ENCODE results near the gene ADCY1.

Gene ADCY1

DNA sequence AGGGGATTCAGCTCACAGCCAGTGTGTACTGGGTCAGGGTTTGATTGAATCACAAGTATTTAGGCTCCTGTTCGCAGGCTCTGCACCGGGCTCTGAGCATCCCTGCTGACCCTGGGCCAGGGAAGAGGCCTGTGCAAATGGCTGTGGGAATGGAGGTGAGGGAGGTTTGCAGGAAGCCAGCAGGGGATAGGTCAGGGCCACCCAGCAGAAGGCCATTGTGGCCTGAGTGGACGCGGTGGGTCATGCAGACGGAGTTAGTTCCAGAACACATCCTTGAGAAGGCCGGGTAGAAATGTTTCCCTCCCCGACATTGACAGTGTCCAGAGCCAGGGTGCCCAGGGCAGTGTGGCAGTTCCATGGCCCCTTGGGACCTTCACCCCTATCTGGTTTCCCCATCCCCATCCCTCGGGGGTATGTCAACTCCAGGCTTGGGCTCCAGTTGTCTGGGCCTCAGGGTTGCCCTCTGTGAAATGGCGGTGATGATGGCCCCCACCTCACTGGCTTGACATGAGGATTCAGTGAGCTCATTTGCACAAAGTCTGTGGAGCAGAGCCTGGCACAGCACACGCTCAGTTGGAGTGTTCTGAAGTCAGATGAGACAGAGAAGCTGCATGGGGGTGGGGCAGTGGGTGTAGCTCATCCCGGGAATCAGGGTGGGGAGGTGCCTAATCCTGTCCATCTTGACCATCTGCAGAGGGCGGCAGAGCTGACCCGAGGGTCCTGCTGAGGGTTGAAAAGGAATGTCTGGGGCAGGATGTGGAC lies 107.6 kb downstream of the ADCY1 start:
- DNase-seq, result no peak

DNA sequence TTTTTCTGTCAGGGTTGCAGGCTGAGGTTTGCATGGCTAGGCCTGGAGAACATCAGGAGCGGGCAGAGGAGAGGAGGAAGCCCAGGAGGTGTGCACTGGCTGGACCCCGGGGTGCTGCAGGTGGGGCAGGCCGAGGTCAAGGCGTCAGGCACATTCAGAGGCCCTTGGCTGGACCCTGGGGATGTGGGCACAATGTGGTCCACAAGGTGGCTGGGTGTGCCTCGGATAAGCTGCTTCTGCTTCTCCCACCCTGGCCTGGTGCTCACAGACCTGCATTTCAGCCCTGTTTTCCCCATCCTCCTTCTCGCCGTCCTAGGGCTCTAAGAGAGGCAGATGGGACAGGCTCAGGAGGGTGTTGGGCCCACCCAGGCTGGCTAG lies 108.2 kb downstream of the ADCY1 start:
- no peak for DNase-seq

DNA sequence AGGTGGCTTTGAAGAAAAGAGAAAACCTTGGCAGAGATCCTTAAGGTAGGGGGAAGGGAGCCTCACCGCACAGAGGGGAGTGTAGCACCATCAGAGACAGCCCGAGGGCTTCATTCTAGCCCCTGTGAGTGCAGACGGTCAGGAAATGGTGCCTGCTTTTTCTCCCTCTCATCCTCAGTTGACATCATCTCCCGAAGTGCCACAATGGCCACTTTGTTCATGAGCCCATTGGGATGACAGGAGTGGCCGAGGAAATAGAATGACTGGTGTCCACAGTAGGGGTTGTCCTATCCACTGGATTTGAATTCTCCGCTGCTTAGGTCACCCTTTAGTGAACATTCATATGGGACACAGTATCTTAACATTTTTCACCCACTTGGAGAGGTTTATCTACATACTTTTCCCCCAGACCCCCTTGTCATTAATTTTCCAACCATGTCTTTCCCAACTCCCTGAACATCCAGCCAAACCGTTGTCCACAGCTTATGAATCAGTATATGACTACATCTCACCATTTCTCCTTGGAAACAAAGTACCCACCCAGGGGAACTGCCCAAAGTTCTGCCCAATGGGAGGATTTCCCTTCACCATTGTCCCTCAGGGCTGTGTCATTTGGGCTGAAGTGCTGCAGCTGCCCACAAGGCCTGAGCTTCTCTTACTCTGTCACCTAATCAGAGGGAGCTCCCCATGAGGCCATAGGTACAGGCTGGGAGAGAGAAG lies 108.8 kb downstream of the ADCY1 start:
- DNase-seq, result no peak

DNA sequence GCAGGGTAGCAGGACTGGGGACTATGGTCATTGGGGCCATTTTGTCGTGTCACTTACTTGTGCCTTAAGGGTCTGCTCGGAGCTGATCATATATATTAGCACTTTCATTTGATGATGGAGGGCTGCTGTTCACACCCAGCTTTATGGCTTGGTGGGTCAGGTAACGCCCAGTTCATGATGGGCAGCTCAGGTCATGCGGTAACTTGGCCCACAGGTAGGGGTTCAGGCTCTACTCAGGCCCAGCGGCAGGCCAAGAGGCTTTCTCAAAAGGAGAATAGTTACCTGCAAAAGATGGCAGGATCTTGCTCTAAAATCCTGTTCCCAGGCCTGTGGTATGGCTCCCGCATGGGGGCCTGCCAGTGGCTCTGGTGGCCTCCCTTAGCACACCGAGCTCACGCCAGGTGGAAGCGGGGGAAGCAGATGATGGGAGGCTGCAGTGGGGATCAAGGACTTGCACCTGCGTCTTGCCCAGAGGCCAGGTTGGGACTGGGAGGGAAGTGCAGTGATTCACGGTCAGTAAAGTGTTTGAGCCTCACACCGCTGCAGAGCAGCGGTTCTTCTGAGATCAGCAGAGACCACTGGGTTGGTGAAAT lies 109.5 kb downstream of the ADCY1 start:
- no peak for DNase-seq

DNA sequence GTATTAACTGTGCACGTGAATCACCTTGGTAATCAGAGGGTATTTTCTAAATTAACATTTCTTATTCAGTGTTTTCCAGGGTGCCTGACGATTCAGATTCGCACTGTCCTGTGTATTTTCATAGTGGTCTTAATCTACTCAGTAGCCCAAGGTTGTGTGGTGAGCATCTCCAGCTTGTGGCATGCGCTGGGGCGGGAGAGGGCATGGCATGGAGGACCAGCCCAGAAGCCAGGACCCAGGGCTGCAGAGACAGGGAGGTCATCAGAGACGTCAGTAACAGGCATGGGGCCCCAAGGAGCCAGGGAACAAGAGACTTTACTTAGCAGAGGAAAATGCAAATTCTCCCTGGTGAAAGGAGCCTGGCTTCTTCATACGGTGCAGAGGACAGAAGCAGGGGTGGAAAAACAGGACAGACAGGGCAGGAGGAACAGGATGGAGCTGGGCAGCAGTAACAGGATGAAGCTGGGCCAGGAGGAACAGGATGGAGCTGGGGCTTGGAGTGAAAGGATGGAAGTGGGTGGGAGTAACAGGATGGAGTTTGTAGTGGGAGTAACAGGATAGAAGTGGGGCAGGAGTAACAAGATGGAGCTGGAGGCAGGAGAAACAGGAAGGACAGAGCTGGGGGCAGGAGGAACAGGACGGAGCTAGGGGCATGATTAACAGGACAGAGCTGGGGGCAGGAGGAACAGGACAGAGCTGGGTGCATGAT lies 110.9 kb downstream of the ADCY1 start:
- no peak for DNase-seq

DNA sequence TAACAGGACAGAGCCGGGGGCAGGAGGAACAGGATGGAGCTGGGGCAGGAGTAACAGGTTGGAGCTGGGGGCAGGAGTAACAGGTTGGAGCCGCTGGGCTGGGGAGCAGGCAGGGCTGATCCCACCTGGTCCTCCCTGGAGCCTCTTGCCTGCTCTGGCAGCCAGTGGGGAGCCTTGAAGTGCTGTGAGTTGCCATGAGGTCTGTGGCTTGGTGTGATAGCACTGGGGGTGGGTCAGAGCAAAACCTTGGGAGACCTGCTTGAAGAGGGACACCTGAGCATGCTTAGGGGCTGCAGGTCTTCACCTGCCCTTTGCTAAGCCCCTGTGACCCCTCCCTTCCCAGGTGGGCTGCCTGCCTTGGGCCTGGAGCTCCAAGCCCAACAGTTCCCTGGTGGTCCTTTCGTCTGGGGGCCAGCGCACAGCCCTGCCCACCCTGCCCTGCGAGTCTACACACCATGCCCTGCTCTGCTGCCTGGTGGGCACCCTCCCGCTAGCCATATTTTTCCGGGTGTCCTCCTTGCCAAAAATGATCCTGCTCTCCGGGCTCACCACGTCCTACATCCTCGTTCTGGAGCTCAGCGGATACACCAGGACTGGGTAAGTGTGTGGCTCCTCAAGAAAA lies 111.6 kb downstream of the ADCY1 start:
- DNase-seq, result no peak

DNA sequence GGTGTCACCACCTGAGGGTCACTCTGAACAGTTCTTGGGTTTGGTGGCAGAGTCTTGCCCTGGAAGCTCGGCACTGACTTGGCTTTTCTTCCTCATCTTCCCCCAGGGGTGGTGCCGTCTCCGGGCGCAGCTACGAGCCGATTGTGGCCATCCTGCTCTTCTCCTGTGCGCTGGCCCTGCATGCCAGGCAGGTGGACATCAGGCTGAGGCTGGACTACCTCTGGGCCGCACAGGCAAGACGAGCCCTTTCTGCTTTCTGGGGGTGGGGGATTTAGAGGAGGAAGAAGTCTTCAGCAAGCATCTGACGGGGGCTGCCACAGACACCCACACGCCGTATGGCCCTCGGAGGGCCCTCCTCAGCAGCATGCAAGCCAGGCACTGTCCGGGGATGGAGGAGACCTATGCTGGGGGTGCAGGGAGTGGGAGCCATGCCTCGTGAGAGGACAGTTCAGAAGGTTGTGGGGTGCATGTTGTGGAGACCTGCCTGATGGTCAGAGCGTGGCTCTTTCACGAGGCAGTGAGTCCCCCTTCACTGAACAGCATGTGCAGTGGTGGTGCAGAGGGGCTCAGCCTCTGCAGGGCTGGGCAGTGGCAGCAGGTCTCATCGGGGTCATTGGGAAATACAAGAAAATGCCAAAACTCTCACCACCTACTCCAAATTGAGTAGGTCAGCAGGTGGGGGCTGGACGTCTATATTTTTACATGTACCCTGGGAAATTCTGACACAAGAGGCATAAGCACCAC lies 112.4 kb downstream of the ADCY1 start:
- DNase-seq, result no peak

DNA sequence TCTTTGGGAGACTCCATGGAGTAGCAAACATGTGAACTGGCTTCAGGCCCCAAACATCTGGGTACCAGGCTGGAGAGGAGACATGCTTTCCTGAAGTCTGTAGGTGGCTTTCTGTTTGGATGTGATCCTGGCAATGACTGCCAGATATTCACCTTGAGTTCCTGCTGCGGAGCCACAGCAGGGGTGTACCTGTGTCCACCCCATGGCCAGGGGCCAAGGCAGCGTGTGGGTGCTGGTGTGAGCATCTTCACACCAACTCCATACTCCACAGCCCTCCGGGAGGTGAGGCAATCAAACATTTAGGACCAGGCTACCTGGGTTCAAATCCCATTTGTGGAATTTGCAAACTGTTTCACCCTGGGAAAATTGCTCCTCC lies 113.0 kb downstream of the ADCY1 start:
- DNase-seq, result no peak

DNA sequence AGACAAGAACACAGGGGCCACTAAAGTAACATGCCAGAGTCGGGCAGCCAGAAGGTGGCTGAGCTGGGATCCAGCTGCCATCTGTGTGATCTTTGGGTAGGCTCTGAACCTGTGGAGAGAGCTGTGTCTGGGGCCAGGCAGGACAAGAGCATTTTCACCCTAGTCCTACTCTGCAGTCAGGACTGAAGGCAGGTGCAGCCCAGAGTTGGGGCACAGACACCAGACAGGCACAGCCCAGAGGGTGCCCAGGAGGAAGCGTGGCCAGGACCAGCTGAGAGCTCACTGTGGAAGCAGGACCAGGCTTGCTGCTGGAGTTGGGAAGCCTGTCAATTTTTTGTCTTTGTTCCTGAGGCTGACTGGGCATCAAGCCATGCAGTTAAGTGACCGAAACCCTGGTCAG lies 113.6 kb downstream of the ADCY1 start:
- DNase-seq, result no peak

DNA sequence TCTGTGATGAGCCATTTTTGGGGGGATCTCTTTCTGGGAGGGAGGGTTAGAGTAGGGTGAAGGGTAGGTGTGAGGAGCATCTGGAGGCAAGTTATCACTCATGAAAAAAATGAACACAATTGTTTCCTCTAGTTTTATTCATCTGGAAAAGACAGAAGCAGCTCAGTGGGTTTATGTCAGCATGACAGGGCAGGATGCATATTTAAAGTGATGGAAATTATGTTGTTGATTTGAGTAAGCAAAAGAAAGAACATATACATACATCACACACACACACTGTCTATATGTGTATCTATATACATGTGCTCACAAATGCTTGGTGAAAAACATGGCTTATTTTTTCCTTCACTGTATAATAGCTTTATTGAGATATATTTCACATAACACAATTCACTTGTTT lies 114.2 kb downstream of the ADCY1 start:
- no peak for DNase-seq

DNA sequence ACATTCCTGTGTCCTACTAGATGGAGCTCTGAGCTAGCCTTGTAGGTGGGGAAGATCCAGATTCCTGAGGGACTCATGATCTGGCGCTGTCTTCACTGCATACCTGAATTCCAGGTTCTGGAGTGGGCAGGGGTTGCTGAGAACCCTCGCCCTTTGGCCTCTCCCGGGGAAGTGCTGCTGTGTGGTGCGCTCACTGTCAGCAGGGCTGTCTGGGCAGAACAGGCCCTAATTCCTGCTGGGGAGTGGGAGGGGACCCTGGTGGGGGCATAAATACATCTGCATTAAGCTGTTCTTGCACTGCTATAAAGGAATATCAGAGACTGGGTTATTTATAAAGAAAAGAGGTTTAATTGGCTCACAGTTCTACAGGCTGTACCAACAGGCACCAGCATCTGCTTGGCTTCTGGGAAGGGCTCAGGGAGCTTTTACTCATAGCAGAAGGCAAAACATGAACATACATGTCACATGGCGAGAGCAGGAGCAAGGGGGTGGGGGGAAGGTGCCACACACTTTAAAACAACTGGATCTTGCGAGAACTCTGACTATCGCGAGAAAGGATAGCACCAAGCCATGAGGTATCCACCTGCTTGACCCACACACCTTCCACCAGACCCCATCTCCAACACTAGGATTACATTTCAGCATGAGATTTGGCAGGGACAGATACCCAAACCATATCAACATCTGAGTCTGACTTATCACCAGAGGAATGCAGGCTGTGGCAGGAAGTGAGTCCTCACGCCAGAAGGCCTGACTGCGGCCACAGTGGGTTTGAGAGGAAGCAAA lies 115.0 kb downstream of the ADCY1 start:
- no peak for DNase-seq

DNA sequence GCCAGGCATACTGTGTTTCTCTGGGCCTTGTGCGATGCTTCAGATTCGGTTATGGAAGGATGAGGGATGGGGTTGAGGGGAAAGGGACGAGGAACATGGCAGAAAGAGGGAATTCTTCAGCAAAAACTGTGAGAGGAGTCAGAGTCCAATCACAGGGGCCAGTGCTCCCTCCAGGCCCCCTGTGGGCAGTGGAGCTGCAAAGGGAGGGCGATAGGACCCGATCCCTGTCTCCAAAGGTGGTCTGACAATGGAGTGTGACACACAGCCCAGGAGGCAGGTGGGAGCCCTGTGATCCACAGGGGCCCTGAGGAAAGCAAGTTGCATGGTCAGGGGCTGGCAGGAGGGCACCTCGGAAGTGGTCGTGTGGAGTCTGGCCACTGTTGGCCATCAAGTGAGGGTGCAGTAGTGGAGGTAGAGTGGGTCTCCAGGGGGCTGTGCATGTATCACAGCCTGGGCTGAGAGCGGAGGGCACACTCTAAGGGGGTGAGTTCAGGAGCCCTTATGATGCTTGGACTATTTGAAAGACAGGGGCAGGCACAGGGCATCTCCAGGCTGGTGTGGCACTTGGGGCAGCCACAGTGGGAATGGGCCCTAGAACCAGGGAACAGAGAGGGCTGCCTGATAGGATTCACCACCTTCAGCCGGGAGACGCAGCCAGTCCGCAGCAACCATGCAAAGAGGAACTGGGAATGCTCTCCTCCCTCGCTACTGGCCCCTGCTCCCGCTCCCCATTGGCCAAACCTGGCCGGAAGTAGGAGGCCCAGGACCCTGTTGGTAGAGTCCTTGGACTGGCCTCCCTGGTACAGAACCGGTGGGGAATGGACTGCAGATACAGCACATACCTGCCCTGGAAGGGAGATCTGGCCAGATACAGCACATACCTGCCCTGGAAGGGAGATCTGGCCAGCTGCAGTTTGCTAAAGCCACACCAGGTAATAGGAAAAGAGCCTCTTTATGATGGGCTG lies 115.9 kb downstream of the ADCY1 start:
- no peak for DNase-seq

DNA sequence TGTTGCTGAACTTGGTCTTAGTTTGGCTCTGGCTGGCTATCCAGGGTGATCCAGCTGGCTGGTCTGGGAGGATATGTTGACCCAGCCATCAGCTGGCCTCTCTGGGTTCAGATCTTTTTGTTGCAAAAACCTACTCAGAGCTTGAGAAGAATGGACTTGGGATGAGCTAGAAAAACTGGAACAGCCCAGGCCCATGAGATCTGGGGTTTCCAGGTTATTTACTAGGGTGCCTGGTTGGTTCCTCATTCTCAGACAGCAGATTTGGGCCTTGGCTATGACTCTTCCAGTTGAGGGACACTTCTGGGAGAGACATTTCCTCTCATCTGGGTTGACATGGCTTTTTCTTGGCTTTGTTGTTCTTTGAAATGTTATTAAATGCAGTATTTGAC lies 116.6 kb downstream of the ADCY1 start:
- no peak for DNase-seq

DNA sequence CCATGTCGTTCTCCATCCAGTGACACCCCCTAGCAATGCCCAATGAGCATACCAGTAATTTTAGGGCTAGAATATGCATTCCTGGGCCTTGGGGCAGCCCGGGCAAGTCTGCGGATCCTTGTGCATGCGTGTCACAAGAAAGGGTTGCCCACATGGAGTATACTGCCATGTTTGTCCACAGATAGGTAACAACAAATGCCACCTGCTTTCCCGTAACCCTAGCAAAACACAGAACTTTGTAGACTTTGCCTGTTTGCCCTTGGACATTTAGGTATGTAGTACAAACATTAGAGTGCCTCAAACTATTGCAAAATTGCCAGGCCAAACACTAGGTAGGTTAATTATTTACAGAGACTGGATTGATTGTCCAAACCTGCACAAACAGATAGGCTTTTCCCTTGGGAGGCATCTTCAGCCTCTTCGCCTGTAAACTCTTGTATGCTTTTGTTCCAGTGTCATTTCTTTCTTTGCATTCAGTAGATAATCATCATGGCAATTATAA lies 117.0 kb downstream of the ADCY1 start:
- DNase-seq, result no peak

DNA sequence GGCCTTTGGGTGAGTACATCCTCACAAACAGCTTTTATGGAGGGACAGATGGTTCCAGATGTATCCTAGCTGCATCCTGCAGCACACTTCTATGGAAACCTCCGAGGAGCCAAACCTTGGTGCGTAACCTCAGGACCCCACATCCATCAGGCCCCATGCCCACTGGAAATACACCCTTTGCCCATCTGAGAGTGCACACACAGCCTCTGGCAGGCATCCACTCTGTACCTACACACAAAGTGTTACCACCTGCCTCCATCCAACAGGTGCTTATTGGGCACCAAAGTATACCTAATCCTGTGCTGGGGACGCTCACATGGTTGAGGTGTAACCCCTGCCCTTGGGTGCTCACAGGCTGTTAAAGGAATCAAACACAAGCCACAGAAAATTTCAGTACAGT lies 117.9 kb downstream of the ADCY1 start:
- no peak for DNase-seq

DNA sequence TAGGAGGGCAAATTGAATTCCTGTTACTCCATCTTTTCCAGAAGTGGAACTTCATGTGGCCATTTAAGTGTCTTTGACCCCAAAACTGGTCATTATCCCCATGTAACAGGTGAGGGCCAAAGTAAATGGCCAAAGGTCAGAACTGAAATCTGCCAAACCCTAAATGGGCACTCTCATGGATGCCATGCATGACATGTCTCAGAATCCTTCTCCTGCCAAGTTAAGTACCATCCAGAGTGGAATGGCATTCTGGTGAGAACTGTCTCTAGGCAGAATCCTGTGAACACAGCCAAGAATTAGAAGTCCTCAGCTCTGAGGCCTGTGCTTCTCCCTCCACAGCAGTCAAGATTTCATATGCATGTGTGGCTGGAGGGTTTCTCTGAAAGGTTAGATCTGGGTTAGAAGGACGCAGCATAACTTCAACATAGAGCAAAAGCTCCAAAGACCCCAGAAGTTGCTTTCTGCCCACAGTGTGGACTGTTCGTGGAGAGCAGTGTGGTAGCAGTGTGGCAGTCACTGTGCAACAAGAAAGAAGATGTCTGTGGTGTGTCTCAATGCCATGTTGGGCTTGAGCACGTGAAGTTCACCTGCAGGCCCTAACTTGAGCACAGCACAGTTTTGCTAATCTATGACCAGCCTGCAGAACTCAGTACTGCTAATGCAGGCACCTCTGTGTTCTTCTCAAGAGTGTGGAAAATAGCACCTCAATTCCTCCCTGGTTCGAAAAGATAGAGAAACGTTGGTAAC lies 121.3 kb downstream of the ADCY1 start:
- no peak for DNase-seq

DNA sequence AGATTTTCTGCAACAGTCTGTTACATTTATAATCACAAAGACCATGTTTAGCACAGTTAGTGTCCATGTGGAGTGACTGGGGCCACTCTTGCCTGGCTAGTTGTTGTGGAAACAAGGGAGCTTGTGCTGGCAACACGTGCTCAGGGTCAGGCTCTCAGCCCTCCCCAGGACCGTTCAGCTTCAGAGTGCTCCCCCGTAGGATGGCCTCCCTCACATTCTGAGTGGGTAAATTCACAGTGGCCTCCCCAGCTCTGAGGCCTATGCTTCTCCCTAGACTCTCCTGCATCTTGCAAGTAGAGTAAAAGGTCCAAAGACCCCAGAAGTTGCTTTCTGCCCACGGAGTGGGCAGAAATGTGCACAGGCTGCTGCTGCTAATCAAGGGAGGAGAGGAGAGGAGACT lies 122.3 kb downstream of the ADCY1 start:
- DNase-seq, result no peak

DNA sequence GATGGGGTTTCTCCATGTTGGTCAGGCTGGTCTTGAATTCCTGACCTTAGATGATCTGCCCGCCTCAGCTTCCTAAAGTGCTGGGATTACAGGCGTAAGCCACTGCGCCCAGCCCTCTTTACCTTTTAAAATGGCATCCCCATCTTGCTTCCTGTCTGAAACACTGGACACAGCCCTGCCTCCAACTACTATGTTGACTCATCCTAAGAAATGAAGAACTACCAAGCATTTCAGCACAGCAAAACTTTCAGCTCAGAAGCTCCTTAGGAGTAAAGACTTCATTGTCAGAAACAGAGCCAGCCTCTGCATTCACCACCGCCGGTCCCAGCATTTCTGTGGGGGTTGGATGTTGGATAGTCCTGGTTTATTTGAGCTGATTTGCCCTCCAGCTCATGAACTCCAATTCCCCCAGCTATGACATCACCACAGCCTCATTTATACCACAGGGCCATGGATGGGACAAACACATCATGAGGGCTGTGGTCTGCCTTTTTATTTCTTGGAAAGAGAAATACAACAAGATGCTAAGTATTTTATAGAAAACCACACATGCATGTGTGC lies 123.5 kb downstream of the ADCY1 start:
- DNase-seq, result no peak
